GM21360 (cell line): ENCODE results near the gene TMEM255A.
"Not testable (repeated sequence)": the region's sequence is repeated elsewhere in the genome, so short reads cannot be mapped to it uniquely, and the experiment has no call there.

Experiments
- ATAC-seq: cut with Tn5 transposase; IDR thresholded peaks from one replicate; pipeline ENCODE4 v1.9.1; 2021; ENCODE audit warnings: mild to moderate bottlenecking, moderate library complexity; ENCODE audit not compliant: unreplicated experiment

TMEM255A gene

GRCh38 chrX:120310861-120311726 is at the start of gene TMEM255A:
TSS of gene TMEM255A (minus strand) at chrX:120311461. CDS start at chrX:120311309, 152 bp downstream.
- ATAC-seq = no peak

- no peak for ATAC-seq
Measured at GRCh38 chrX:120358737-120359456, 47.6 kb upstream of the TMEM255A start.

DNA sequence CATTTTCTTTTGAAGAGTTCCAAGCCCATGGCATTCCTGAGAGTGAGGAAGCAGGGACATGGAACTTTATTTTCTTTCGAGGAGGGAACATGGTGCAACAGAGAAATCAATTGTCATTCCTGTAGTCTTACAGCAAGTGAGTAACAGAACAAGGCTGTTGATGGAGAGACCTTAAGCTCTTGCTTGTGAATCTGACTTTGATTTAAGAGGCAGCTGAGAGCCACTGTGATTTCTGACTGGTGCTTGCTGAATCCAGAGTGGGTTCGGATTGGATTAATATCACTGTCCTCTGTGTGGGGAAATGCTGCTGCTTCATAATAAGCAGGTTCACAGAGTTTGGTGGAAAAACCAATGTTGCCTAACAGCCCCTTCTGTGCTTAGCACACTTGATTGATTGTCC is 45.9 kb upstream of the TMEM255A start:
- ATAC-seq = no peak

- ATAC-seq = no peak
Measured at GRCh38 chrX:120356084-120356483, 44.8 kb upstream of the TMEM255A start.

DNA sequence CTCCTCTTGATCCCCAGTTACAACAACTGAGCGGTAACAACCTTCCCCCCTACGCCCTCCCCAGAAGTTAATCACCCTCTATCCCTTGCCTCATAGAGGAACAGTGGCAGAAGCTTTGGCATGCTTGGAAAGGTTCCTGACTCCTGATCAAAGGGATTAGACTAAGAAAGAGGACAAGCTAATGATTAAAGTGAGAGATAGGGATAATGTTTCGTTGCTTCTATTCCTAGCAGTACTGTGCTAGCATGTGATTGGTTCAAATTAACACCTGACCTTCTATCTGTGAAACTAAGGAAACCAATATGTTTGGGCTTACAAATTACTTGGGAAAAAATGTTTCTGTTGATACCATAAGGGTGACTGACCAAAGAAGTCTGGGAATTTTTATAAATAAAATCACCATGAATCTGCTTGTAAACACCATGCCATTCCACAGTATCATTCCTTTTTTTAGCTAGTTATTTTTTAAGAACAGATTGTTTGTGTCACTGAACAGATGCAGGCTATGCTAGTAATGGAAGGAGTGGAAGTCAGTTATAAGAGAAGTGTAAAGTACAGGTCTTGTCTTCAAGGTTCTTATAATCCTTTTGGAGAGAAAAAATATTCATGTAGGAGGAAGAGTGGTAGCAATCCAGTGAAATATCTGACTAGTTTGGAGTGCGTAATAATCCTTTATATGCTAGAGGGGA is 39.3 kb upstream of the TMEM255A start:
- ATAC-seq = no peak

DNA sequence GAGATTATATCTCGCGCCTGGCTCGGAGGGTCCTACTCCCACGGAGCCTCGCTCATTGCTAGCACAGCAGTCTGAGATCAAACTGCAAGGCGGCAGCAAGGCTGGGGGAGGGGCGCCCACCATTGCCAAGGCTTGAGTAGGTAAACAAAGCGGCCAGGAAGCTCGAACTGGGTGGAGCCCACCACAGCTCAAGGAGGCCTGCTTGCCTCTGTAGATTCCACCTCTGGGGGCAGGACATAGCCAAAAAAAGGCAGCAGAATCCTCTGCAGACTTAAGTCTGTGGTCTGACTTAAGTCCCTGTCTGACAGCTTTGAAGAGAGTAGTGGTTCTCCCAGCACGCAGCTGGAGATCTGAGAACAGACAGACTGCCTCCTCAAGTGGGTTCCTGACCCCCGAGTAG is 33.3 kb upstream of the TMEM255A start:
- ATAC-seq = not testable (repeated sequence)

DNA sequence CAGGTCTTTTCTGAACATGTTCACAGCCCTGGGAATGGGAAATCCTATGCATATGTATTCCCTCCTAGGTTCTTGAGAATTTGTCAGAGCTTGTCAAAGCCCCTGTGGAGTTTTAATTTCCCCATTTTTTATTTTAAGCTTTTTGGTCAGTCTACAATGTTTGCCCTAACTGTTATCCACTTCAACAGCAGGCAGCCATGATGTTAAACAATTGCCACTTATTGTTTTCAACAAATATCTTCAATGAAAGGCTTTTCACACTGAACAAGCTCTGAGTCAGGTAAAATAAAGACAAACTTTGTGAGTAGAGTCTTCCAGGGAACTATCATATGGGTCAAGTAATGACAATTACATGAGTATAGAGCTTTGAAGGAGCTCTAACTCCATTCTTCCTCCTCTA is 25.6 kb upstream of the TMEM255A start:
- ATAC-seq = no peak

GRCh38 chrX:120335289-120335688 is 24.0 kb upstream of the TMEM255A start:
- no peak for ATAC-seq

- no peak for ATAC-seq
Measured at GRCh38 chrX:120334603-120335002, 23.3 kb upstream of the TMEM255A start.

DNA sequence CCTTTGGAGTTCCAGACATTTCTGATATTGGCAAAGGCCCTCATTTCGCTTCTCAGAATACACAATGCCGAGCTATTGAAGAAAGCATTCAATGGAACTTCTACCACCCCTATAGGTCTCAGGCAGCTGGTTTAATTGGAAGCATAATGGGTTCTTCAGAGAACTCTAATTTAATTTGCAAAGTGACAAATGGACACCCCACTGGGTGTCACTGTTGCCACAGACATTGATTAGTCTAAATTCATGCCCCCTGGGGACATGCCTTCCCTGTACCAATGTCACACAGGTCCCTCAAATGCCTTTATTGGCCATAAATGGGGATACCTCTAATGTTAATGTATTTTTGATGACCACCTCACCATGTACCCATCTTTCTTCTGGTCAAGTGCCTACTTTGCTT is 22.9 kb upstream of the TMEM255A start:
- no peak for ATAC-seq

DNA sequence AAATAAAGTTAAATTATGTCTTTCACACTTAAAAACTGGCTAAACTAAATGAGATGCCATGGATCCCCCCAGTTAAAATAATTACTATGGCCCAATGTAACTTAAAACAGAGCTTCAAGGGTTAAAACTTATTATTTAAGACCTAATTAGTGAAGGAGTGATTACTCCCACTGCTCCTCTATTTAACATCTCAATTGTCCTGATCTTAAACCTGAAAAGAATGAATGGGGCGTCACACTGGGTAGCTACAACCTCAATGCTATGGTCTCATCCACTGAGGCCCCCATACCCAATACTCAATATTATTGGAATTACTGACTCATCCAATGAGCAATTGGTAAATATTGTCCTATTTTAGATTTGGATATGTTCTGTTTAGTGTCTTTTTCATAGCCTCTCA is 21.1 kb upstream of the TMEM255A start:
- no peak for ATAC-seq

GRCh38 chrX:120331116-120331515 is 19.9 kb upstream of the TMEM255A start:
- ATAC-seq = no peak

DNA sequence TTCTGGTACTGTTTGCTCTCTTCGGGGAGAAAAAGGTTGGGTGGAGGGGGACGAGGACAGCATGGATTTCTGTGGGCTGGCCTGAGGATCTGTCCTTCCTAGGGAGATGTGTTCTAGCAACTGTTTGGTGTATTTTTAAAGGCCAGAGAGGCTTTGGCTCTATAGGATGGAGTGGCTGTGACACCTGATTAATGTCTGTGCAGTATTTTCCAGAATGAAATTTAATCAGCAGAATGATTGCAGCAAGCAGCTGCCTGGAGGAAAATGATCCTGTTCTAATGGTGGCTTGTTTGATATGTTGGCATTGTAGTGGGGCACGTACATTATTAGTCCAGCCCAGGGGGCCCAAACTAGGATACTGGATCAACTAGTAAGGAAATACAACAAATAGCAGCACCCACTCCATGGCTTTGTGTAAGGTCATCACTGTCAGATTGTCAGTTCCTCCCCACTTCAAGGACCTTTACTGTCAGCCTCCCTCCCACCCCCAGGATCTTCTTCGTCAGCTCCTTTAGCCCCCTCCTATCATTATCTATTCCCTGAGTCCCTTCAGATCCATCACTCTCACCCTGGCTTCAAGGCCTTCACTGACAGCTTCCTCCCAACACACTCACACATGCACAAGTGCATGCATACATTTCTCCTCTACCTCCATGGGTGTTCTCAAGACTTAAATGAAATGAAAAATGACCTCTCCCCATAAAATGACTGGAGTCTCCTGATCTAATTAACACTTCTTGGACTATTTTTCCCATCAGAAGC is 10.4 kb upstream of the TMEM255A start:
- no peak for ATAC-seq

- ATAC-seq = no peak
Measured at GRCh38 chrX:120318411-120318810, 7.2 kb upstream of the TMEM255A start.

DNA sequence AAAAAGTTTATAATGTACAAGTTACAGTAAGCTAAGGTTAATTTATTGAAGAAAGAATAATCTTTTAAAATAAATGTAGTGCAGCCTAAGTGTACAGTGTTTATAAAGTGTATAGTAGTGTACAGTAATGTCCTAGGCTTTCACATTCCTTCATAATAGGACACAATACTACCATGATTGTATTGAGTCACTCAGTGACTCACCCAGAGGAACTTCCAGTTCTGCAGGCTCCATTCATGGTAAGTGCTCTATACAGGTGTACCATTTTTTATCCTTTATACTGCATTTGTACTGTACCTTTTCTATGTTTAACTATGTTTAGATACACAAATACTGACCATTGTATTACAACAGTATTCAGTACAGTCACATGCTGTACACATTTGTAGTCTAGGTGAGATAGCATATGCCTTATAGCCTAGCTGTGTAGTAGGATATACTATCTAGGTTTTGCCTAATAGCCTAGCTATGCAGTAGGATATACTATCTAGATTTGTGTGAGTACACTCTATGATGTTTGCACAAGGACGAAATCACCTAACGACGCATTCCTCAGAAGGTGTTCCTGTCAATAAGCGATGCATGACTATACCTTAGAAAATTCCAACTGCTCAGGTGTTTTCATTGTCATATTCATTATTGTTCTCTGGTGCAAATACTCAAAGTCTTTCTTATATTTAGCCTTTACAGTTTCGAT is 5.5 kb upstream of the TMEM255A start:
- no peak for ATAC-seq

- no peak for ATAC-seq
Measured at GRCh38 chrX:120315776-120316175, 4.5 kb upstream of the TMEM255A start.

DNA sequence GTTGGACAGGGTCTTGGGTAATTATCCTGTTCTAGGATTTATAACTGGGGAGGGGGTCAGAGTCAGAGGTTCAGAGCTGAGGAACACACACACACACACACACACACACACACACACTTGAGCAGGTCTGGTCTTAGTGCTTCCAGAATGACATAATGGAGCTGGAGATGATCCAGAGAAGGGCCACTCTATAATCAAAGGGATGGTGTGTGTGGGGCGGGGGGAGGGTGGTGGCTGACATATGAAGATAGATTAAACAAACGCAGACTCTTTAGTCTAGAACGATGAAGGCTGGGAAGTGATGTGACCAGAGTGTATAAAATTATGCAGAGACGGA is 434 bp upstream of the TMEM255A start:
- ATAC-seq = no peak

- ATAC-seq = no peak
Measured at GRCh38 chrX:120309873-120310705, 1.2 kb downstream of the TMEM255A start.
